ENCODE data around the gene ELANE.

DNA sequence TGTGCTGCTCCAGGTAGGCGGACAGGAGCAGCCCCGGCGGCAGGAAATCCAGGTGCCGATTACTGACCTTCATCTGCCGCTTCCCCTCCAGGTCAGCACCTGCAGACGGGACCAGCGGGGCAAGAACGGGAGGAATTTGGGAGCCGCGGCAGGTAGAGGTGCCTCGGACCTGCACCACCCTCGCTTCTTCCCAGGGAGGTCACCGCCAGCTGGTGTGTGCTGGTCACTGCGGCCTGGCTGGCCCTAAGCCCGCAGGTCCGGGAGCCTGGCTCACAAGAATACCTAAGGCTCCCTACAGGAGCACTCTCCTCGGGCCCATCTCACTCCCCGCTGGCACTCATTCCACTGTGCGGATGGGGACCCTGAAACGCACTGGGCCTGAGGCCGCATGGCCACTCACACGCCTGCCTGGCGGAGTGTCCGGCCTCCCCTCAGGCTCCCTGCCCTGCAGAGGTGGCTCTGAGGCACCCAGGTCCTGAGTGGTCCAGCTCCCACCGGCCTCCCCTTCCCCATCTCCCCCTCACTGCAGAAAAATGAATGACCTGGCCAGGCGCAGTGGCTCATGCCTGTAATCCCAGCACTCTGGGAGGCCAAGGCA is 45.4 kb downstream of the ELANE start:
- TF ChIP-seq EZH2 (IDR thresholded peaks at IDR 0.05) (no peak), POLR2AphosphoS5 (IDR thresholded peaks at IDR 0.05; ENCODE audit: borderline replicate concordance, low read depth, low read length) (no peak), FOXP2 (optimal IDR thresholded peaks at IDR 0.05; ENCODE audit: control extremely low read depth, extremely low read length, insufficient read depth) (no peak)
